HG02938 (cell line): ENCODE data around the gene HLA-DPB1.
"Not testable (repeated sequence)": the region's sequence is repeated elsewhere in the genome, so short reads cannot be mapped to it uniquely, and the experiment has no call there.

ENCODE experiments used
- ATAC-seq: cut with Tn5 transposase; IDR thresholded peaks from one replicate; pipeline ENCODE4 v1.9.1; 2021; ENCODE audit warnings: mild to moderate bottlenecking, moderate library complexity; ENCODE audit not compliant: unreplicated experiment

HLA-DPB1 gene

DNA sequence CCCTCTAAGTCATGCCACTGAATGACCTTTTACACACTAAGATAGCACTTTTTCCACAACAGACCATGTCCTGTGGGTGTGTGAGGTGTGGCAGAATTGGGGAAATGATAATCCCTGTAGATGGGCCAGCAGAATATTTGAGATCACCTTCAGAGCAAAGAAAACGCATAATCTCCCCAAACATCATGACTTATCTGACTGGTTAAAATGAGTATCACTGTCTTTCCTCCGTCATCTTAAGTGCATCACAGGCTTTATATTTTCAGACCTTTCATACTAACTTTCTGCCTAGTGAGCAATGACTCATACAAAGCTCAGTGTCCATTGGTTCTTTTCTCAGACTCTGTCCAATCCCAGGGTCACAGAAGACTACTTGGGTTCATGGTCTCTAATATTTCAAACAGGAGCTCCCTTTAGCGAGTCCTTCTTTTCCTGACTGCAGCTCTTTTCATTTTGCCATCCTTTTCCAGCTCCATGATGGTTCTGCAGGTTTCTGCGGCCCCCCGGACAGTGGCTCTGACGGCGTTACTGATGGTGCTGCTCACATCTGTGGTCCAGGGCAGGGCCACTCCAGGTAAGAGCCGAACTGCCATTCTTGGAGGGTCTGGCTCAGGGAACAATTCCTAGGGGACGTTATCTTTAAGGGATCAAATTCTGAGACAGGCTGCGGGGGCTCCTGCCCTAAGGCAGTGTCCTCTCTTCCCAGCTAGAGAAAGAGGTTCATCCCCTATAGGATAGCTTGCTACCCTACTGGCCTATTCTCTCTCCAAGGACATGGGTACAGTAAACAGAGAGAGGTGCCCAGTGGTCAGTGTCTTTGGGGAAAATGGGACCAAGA, at the start of gene HLA-DPB1:
TSS of gene HLA-DPB1 (plus strand) at position 423 of the 838 bp plus-strand sequence. CDS start at position 475, 52 bp downstream.
- ATAC-seq, result peak; percentile 76

- ATAC-seq, result no peak
Measured at GRCh38 chr6:33028220-33028849, 47.5 kb upstream of the HLA-DPB1 start.

DNA sequence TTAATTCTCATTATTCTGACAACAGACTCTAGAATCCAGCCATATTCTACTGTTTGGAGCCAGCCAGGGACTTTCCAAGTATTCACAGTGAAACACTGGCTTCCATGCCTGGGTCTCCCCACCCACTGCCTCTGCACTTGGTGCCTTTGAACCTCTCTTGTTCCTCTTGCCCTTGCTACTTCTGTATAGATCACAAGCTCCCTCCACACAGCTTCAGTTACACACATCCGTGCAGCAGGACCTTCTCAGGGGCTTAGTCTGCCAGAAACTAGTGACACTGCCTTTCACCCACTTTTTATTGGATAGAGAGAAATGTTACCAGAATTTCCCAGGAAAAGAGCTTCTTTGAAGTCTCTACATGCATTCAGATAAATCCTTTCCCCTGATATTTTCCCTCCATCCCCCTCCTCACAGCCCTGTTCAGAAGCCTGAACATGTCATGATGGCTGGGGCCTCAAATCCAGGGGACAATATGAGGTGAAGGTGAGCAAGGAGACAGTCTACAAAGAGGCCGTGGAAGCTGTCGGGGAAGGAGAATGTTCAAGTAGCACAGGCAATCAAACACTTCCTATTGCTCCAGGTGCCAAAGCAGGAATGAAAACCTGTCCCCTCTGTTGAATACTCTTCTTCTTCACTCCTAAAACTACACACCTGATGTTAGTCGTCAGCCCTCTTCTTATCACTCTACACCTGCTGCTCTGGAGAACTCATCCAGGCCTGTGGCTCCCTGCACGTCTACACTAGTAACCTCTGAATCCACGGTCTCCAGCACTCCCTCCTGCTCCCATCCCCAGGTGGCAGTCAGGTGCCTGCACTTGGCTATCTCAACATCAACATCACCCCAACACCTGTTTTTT, 46.2 kb upstream of the HLA-DPB1 start:
- peak; percentile 75 for ATAC-seq

- no peak for ATAC-seq
Measured at GRCh38 chr6:33030245-33030644, 45.5 kb upstream of the HLA-DPB1 start.

GRCh38 chr6:33034554-33034953, 41.2 kb upstream of the HLA-DPB1 start:
- ATAC-seq, result no peak

- ATAC-seq, result no peak
Measured at GRCh38 chr6:33036535-33036934, 39.3 kb upstream of the HLA-DPB1 start.

GRCh38 chr6:33040157-33040556, 35.6 kb upstream of the HLA-DPB1 start:
- no peak for ATAC-seq

DNA sequence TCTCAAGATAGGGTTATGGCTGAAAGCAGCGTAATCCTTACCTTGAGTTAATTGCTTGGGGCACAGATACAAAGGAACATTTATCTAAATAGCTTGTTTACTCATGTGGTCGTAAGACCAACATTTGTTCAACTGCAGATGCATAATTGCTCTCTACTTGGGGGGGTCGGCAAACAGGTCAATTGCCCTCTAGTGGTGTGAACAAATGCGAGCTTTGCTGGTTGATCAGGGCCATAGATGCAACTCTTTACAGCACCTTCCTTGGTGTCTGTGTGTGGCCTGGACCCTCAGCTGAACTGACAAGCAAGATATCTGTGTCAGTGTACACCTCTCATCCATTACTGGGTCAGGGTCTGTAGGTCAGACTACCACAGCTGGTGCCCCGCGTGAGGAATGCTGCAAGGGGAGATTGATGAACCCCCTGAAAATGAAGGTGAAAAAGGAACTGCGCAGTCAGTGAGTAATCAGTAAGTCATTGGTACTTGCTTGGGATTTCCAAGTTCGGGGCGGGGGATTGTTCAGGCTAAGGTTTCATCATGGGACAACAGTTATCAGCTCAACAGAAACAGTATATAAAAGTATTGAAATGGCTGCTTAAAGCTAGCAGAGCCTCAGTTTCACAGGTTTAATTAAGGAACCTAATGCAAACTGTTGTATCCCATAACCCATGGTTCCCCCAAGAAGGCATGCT, 26.3 kb upstream of the HLA-DPB1 start:
- ATAC-seq, result no peak

DNA sequence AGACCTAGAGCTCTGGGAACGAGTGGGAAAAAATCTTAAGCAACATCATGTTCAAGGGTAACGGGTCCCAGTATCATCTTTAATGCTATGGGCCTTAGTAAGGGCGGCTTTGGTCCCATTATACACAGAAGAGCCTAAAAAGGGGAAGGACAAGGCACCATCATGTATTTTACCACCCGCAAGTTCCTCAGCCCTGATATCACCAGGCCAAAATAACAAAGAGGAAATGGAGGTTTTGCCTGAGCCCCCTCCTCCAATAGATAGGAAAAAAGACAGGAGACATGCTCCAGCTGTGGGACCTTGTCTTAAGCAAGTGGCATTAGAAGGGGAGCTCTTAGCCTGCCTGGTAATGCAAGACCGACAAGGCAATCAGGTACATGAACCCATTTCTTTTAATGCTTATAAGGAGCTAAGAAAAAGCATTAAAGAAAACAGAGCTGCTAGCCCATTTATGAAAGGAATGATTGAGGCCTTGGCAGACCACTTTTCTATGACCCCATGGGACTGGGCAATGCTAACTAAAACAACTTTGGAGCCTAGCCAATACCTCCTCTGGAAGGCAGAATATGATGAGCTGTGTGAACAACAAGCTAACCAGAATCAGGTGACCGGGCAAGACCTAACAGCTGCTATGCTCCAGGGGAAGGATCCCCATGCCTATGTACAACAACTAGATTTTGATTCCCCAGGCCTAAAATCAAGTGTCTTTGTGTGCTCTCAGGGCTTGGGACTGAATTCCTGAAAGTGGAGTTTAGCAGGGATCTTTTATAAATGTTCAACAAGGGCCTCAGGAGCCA, 25.6 kb upstream of the HLA-DPB1 start:
- ATAC-seq, result no peak

GRCh38 chr6:33052627-33053026, 23.2 kb upstream of the HLA-DPB1 start:
- no peak for ATAC-seq

DNA sequence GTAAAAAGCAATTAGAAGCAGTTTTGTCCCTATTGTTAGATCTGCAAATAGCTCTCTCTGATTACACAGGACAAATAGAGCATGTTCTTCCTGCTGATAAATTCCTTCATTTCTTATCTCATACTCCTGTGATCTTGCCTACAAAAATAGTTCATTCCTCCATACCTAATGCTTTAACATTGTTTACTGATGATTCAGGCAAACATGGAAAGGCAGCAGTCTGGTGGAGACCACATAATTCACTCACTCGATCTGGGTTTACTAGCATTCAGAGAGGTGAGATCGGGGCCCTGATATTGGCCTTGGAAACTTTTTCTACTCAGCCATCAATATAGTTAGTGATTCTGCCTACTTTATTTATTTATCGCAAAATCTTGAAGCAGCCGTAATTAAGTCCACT, 22.6 kb upstream of the HLA-DPB1 start:
- ATAC-seq, result no peak

- no peak for ATAC-seq
Measured at GRCh38 chr6:33057222-33058150, 18.3 kb upstream of the HLA-DPB1 start.

DNA sequence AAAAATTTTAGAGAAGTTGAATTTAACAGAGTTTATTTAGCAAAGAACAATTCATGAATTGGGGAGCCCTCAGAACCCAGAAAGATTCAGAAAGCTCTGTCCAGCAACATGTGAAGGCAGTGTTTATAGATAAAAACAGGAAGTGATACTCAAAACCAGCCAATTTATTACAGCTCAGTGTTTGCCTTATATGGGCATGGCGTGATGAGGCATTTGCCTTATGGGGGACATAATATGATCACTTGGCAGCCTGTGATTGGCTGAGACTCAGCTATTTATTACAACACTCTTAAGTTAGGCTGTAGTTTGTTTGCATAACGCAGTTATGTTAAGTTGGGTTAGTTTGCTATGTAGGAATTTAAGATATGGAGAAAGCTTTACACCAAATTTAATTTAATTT, 13.8 kb upstream of the HLA-DPB1 start:
- ATAC-seq, result peak; percentile 44

GRCh38 chr6:33063435-33063834, 12.4 kb upstream of the HLA-DPB1 start:
- not testable (repeated sequence) for ATAC-seq

DNA sequence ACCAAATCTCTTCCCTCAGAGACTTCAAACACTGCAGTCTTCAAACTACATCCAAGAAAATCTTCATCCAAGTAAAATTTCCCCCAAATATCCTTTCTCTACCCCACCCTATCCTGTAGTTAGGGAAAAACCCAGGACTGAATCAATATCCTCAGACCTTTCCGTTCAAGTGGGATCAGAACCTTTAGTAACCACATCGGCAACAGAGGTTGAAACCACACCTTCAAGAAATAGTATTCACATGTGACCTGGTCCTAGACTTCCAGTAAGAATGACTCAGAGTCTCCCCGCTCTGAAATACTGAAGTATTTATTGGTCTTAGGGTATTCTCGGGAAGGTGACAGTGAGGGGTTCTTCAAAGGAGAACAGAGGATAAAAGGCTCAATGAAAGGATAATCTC, 11.1 kb upstream of the HLA-DPB1 start:
- no peak for ATAC-seq

- ATAC-seq, result no peak
Measured at GRCh38 chr6:33065312-33065711, 10.5 kb upstream of the HLA-DPB1 start.

DNA sequence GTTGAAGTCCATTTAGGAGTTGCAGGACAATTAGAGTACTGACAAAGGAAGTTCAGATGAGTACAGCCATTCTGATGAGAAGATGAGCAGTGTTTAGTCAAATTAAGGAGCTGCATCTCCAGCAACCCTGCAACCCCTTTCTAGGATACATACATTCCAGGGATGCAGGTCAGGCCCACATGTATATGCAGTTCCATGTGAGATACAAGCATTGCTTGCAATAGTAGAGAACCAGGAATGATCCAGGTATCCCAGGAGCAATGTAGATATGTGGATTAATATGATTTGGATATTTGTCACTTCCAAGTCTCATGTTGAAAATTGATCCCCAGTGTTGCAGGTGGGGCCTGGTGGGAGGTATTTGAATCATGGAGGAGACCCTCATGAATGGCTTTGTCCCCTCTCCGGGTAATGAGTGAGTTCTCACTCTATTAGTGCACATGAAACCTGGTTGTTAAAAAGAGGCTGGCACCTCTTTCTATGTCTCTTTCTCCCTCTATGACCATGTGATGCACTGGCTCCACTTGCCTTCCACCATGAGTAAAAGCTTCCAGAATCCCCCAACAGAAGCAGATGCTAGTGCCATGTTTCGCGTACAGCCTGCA, 8.8 kb upstream of the HLA-DPB1 start:
- ATAC-seq, result no peak

DNA sequence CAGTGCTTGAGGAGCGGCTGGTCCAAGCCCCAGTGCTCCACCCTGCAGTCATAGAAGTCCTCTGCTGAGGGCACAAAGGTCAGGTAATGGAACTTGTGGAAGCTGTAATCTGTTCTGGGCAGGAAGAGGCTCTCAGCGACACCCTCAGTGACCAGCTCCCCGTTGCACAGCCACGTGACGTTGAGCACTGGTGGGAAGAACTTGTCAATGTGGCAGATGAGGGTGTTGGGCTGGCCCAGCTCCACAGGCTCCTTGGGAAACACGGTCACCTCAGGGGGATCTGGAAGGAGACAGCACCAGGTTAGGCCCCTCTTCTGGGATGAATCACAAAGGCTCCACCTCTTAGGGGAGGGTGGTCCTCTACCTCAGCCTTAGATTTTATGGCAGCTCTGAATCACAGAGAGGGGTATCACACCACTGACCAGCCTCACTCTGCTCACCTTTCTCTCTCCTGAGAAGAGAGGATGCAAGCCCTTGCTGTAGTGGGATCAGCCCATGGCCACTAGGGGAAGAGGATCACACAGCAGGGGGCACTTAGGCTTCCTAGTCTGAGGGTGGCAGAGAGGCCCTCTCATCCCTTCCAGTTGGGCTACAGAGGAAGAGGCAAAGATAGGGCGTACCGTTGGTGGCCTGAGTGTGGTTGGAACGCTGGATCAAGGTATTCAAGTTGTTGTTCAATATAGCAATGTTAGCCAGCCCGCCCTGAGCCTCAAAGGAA, 6.6 kb upstream of the HLA-DPB1 start:
- ATAC-seq, result no peak
